NAMALWA (cell line): ENCODE results near the gene CD93.

ENCODE experiments used
- DNase-seq: peaks from one replicate; pipeline ENCODE4 v3.0.0-alpha.2; 2015; ENCODE audit warnings: low spot score

Gene CD93

DNA sequence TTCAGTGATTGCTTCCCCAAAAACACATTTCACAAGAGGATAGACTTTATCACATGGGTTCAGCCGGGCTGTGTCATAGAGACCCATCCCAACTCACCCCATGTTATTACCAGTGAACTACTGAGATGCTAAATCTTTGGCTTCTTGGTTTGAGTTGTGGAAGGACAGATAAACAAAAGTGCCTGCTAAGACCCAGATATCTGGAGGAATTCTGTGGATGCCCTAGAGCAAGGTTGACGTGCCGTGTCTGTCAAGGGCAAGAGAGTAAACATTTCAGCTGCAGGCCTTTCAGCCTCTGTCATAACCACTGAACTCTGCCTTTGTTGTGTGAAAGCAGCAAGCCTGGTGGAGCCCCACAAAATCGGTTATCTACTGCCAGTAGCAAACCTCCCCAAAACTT lies 25.5 kb downstream of the CD93 start:
- no peak for DNase-seq

DNA sequence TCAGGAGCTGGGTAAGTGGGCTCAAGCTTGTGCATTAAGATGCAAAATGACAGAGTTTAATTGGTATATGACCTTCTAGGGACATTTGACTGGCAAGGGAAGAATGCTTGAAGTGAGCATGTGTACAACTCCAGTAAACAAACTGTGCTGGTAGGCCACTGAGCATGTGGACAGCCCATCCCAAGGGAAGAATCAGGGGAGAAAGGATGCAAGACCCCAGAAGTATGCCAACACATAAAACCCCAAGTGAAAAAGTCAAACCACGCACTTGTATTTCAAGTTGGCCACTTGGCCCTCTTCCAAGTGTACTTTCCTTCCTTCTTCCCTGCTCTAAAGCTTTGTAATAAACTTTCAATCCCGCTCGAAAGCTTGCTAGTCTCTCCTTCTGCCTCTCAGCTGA lies 26.3 kb downstream of the CD93 start:
- DNase-seq: no peak

DNA sequence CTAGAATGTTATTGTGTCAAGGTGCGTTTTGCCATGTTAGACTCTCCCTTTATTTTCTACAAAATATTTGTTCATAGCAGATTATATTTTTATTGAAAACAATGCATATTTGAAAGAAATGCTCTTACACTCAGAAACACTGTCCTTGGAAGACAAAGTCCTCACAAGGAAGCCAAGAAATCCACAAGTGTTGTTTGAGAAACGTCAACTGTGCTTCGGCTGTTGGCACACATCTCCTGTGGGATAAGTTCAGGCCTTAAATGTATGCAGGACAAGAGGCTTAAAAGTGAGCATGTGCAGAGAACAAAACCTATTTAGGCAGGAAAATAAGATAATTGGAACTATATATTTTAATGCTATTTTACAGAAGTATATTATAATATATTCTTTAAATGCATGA lies 27.1 kb downstream of the CD93 start:
- no peak for DNase-seq

DNA sequence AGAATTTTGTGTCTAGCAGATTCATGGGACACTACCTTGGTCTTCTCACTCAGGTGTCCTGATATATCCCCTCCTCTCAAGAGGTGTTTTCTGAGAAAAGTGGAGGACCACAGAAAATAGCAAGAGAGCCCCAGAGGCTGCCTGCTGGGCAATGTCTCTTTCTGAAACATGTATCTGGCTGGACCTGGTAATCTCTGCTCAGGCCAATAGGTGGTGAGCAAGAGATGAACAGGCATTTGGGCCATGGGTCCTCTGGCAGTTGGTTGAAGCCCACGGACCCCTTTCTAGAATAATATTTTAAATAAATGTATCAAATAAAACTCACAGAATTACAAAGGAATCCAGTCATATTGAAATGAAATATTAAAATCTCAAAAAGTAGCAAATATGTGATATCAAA lies 27.9 kb downstream of the CD93 start:
- DNase-seq: no peak

GRCh38 chr20:23052904-23053303 lies 33.2 kb downstream of the CD93 start:
- DNase-seq: no peak

- peak; percentile 57 for DNase-seq
Observed at GRCh38 chr20:23050847-23051627, 35.1 kb downstream of the CD93 start.

GRCh38 chr20:23050076-23050838 lies 35.9 kb downstream of the CD93 start:
- no peak for DNase-seq

DNA sequence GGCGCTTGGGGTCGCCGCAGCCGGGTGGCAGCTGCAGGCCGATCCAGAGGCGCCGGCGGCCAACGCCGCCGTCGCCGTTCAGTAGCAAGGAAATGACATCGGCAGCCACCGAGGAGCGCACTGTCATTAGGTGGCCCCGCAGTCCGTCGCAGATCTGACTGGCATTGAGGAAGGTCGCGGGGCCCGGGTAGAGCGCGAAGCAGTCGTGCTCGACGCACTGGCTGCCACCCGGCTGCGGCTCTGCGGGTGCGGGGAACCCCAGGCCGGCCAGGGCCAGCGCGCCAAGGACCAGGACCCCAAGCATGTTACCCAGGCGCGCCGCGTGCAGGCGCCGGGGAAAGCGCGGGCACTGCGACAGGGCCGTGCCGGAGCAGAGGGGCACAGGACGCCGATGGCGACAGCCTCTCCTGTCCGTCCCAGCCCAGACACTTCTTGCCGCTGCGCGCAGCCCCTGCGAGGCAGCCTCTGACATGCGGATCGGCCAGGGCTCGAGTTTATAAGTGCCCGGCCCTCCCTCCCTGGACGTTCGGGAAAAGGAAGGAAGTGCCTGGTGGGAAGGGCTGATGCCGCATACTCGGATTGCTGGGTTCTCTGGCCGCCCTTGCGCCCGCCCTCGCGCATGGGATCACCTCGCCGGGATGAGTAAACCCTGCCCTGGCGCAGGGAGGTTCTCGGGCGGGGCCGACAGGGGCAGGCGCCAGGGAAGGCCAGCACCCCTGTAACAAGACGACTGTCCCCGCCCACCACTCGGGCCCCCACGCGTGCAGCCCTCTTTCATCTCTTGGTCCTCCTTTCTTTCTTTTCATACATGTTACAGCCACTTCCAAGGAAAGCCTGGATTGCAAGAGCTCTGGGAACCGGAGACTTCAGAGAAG lies 36.7 kb downstream of the CD93 start, which contains the start of gene THBD:
THBD (minus strand) TSS at position 472 of the 875 bp plus-strand sequence; CDS start at position 304, 168 bp downstream.
- DNase-seq: no peak

GRCh38 chr20:23048283-23049200 lies 37.6 kb downstream of the CD93 start:
- no peak for DNase-seq

GRCh38 chr20:23047738-23048214 lies 38.3 kb downstream of the CD93 start:
- DNase-seq: no peak

GRCh38 chr20:23047001-23047737 lies 39.0 kb downstream of the CD93 start:
- no peak for DNase-seq

DNA sequence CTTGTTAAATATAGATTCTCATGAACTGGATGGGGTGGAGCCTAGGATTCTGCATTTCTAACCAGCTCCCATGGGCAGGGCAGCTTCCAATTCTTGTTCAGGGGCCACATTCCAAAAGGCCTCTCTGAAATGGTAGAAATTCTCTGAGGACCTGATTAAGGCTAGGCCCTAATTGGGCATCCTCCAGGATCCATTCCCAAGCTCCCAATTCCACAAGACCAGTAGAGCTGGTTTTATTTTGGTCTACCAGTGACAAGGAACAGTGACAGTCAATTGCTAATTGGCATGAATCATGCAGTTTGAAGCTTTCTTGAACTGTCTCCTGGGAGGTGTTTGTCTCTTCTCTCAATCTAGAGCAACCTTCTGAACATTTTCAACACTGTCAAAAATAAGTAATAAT lies 39.7 kb downstream of the CD93 start:
- DNase-seq: no peak

GRCh38 chr20:23043376-23043775 lies 42.7 kb downstream of the CD93 start:
- no peak for DNase-seq

- no peak for DNase-seq
Observed at GRCh38 chr20:23042270-23042669, 43.9 kb downstream of the CD93 start.

- DNase-seq: no peak
Observed at GRCh38 chr20:23039885-23040508, 46.1 kb downstream of the CD93 start.

GRCh38 chr20:23039136-23039875 lies 46.8 kb downstream of the CD93 start:
- no peak for DNase-seq

- no peak for DNase-seq
Observed at GRCh38 chr20:23037017-23037481, 49.1 kb downstream of the CD93 start.

DNA sequence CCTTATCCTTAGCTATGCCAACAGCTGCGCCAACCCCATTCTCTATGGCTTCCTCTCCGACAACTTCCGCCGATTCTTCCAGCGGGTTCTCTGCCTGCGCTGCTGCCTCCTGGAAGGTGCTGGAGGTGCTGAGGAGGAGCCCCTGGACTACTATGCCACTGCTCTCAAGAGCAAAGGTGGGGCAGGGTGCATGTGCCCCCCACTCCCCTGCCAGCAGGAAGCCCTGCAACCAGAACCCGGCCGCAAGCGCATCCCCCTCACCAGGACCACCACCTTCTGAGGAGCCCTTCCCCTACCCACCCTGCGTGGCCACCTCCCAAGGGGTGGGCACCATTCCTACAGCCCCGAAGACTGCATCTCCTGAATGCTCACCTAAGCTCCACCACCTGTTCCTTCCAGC lies 49.8 kb downstream of the CD93 start:
- DNase-seq: no peak

DNA sequence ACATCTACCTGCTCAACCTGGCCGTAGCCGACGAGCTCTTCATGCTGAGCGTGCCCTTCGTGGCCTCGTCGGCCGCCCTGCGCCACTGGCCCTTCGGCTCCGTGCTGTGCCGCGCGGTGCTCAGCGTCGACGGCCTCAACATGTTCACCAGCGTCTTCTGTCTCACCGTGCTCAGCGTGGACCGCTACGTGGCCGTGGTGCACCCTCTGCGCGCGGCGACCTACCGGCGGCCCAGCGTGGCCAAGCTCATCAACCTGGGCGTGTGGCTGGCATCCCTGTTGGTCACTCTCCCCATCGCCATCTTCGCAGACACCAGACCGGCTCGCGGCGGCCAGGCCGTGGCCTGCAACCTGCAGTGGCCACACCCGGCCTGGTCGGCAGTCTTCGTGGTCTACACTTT lies 50.4 kb downstream of the CD93 start:
- DNase-seq: no peak
